Measurements from ENCODE around the gene TMEM238.

GRCh38 chr19:55362990-55363716, 20.9 kb downstream of the TMEM238 start, which contains the start of gene GARIN5B:
- TF ChIP-seq POLR2AphosphoS5 (IDR thresholded peaks at IDR 0.05; ENCODE audit: borderline replicate concordance, low read depth, low read length) (no peak), EZH2 (IDR thresholded peaks at IDR 0.05) (no peak), FOXP2 (optimal IDR thresholded peaks at IDR 0.05; ENCODE audit: control extremely low read depth, extremely low read length, insufficient read depth) (no peak)
